ENCODE measurements around the gene NAA80.

The NAA80 gene

GRCh38 chr3:50267280-50267913 lies 31.8 kb downstream of the NAA80 start:
- H3K9me3 ChIP-seq: no peaks in the 10 kb centered on the region
- peaks cover 8 to 81% (median 74%) of the 10 kb centered on the region in 4 donors for H3K4me1 ChIP-seq
- no peaks in the 10 kb centered on the region for H3K27me3 ChIP-seq
- intact Hi-C loops (cut with DNase I; ENCODE audit: low total_unique reads): no loop called here
- TF ChIP-seq, protein P1, sequence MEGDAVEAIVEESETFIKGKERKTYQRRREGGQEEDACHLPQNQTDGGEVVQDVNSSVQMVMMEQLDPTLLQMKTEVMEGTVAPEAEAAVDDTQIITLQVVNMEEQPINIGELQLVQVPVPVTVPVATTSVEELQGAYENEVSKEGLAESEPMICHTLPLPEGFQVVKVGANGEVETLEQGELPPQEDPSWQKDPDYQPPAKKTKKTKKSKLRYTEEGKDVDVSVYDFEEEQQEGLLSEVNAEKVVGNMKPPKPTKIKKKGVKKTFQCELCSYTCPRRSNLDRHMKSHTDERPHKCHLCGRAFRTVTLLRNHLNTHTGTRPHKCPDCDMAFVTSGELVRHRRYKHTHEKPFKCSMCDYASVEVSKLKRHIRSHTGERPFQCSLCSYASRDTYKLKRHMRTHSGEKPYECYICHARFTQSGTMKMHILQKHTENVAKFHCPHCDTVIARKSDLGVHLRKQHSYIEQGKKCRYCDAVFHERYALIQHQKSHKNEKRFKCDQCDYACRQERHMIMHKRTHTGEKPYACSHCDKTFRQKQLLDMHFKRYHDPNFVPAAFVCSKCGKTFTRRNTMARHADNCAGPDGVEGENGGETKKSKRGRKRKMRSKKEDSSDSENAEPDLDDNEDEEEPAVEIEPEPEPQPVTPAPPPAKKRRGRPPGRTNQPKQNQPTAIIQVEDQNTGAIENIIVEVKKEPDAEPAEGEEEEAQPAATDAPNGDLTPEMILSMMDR (IDR thresholded peaks at IDR 0.05): no peak
- H3K36me3 ChIP-seq: no peaks in the 10 kb centered on the region
- H3K4me3 ChIP-seq: peak overlapping the region; percentile 65 to 66
- DNase-seq: peak; percentile 60 to 88
- H3K27ac ChIP-seq: peak overlapping the region; percentile 96 to 98

DNA sequence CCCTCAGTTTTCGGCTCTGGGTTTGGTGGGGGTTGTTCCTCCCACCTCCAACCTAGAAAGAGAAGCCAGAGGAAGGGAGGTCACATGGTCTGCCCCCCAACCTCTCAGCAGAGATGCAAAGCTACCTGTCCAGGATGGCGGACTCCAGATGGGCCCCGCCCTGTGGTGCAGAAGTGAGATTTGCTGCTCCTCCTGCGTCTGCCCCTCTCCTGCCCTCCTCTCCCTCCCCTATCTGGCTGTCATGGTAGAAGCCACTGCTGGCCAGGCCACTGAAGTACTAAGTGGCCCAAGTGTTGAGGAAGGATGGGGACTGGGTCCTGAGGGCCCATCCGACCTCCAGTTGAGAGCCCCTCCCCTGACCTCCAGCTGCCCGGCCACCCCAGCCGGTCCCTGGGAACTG lies 32.4 kb downstream of the NAA80 start:
- Histone ChIP-seq H3K4me1 (peaks cover 8 to 81% (median 74%) of the 10 kb centered on the region in 4 donors), H3K9me3 (no peaks in the 10 kb centered on the region), H3K27ac (peak overlapping the region; percentile 96 to 98), H3K36me3 (no peaks in the 10 kb centered on the region), H3K27me3 (no peaks in the 10 kb centered on the region), H3K4me3 (peak overlapping the region; percentile 65 to 66)
- intact Hi-C loops (cut with DNase I; ENCODE audit: low total_unique reads): no loop called here
- TF ChIP-seq, protein P1 (IDR thresholded peaks at IDR 0.05): no peak
- no peak for DNase-seq

DNA sequence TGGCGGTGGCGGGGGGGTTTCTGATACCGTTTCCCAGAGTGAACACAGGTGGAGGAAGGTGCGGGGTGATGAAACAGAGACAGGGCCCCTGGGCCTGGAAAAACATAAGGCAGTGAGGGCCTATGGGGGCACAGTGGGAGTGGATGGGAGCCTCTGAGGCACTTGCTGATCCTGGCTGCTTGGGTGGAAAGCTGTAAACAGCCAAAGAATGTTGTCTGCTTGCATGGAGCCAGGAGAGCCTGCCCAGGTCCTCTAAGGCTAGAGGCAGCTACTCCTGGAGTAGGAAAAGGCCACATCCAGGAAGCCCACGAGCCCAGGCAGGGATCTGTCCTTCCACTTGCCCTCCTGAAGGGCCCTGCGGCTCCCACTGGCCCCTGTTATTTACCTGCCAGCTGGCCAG lies 33.2 kb downstream of the NAA80 start:
- TF ChIP-seq, protein P1 (IDR thresholded peaks at IDR 0.05): no peak
- peak overlapping the region; percentile 65 to 66 for H3K4me3 ChIP-seq
- peak overlapping the region; percentile 96 to 98 for H3K27ac ChIP-seq
- DNase-seq: no peak
- intact Hi-C loops (cut with DNase I; ENCODE audit: low total_unique reads): no loop called here
- no peaks in the 10 kb centered on the region for H3K27me3 ChIP-seq
- H3K36me3 ChIP-seq: no peaks in the 10 kb centered on the region
- H3K4me1 ChIP-seq: peaks cover 8 to 88% (median 79%) of the 10 kb centered on the region in 4 donors
- no peaks in the 10 kb centered on the region for H3K9me3 ChIP-seq

- no peak overlapping the region for H3K4me3 ChIP-seq
- H3K4me1 ChIP-seq: peaks cover 8 to 91% (median 81%) of the 10 kb centered on the region in 4 donors
- intact Hi-C loops (cut with DNase I; ENCODE audit: low total_unique reads): no loop called here
These were observed 33.6 kb downstream of the NAA80 start for GRCh38 chr3:50265571-50265970.

GRCh38 chr3:50264964-50265485 lies 34.2 kb downstream of the NAA80 start:
- peaks cover 8 to 91% (median 79%) of the 10 kb centered on the region in 4 donors for H3K4me1 ChIP-seq
- intact Hi-C loops (cut with DNase I; ENCODE audit: low total_unique reads): no loop called here
- H3K36me3 ChIP-seq: no peaks in the 10 kb centered on the region
- no peak for DNase-seq
- TF ChIP-seq, protein P1 (IDR thresholded peaks at IDR 0.05): no peak
- no peaks in the 10 kb centered on the region for H3K9me3 ChIP-seq
- peak overlapping the region; percentile 96 to 98 for H3K27ac ChIP-seq
- H3K27me3 ChIP-seq: no peaks in the 10 kb centered on the region
- no peak overlapping the region for H3K4me3 ChIP-seq

More at GRCh38 chr3:50265571-50265970, 33.6 kb downstream of the NAA80 start:
- H3K36me3 ChIP-seq: no peaks in the 10 kb centered on the region
- H3K9me3 ChIP-seq: no peaks in the 10 kb centered on the region
- TF ChIP-seq, protein P1 (IDR thresholded peaks at IDR 0.05): no peak
- peak overlapping the region; percentile 96 to 98 for H3K27ac ChIP-seq
- H3K27me3 ChIP-seq: no peaks in the 10 kb centered on the region
- DNase-seq: no peak
